Uterus (tissue), 2 donors: ENCODE results near the gene GABPA.

ENCODE experiments used
- POLR2A ChIP-seq, 2 donors: fragments of 450-650 bp; IDR thresholded peaks; one replicate each; pipeline ENCODE4 v1.6.1; 2016; ENCODE audit warnings: antibody characterized with exemption in 2 of 2, mild to moderate bottlenecking in 1 of 2, moderate library complexity in 1 of 2
- TF ChIP-seq, protein P1 (sequence below), 4 experiments: fragments of 200-600 bp in 2 of 4; fragments of 450-650 bp in 2 of 4; sonication (generic) in 2 of 4; IDR thresholded peaks; one replicate each; pipeline ENCODE4 v1.5.1; 2016 to 2019; ENCODE audit warnings: antibody characterized with exemption in 4 of 4, mild to moderate bottlenecking in 2 of 4, moderate library complexity in 1 of 4

DNA sequence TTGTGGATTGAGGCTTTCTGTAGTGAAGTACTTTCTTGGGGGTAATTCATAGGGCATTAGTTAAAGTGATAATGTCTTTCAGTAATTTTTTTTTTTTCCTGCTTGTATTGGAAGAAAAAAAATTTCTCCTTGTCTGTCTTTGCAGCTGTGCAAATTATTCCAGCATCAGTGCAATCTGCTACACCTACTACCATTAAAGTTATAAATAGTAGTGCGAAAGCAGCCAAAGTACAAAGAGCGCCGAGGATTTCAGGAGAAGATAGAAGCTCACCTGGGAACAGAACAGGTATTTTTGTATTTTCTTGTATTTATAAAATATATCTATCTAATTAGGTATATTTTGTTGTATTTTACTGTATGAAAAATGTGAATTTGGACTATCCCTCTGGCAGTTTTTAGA is 29.3 kb downstream of the GABPA start:
- TF ChIP-seq POLR2A (IDR thresholded peaks at IDR 0.05): no peak
- TF ChIP-seq, protein P1, sequence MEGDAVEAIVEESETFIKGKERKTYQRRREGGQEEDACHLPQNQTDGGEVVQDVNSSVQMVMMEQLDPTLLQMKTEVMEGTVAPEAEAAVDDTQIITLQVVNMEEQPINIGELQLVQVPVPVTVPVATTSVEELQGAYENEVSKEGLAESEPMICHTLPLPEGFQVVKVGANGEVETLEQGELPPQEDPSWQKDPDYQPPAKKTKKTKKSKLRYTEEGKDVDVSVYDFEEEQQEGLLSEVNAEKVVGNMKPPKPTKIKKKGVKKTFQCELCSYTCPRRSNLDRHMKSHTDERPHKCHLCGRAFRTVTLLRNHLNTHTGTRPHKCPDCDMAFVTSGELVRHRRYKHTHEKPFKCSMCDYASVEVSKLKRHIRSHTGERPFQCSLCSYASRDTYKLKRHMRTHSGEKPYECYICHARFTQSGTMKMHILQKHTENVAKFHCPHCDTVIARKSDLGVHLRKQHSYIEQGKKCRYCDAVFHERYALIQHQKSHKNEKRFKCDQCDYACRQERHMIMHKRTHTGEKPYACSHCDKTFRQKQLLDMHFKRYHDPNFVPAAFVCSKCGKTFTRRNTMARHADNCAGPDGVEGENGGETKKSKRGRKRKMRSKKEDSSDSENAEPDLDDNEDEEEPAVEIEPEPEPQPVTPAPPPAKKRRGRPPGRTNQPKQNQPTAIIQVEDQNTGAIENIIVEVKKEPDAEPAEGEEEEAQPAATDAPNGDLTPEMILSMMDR (IDR thresholded peaks at IDR 0.05): no peak
